NOMO-1 treated with DMSO at 0.1 percent for 48 hours (cell line): ENCODE measurements around the gene ARID1B.

Experiments used
- DNase-seq: peaks from one replicate; lab custom pipeline; 2025; ENCODE audit not compliant: unreplicated experiment; lab: John Stamatoyannopoulos, UW

The ARID1B gene

GRCh38 chr6:156773935-156774852, 3.0 kb upstream of the ARID1B start:
- DNase-seq: no peak

- no peak for DNase-seq
These were observed 2.2 kb upstream of the ARID1B start for GRCh38 chr6:156774863-156775405.

GRCh38 chr6:156775717-156776116, 1.5 kb upstream of the ARID1B start:
- no peak for DNase-seq

GRCh38 chr6:156776470-156776839, 723 bp upstream of the ARID1B start:
- peak; percentile 62 for DNase-seq

GRCh38 chr6:156777577-156778453, 637 bp downstream of the ARID1B start:
- peak; percentile 23 for DNase-seq

GRCh38 chr6:156778454-156779205, 1.5 kb downstream of the ARID1B start:
- DNase-seq: no peak

GRCh38 chr6:156779206-156780094, 2.3 kb downstream of the ARID1B start:
- no peak for DNase-seq

- DNase-seq: peak; percentile 60
These were observed 3.0 kb downstream of the ARID1B start for GRCh38 chr6:156780102-156780641.

- DNase-seq: no peak
These were observed 4.0 kb downstream of the ARID1B start for GRCh38 chr6:156780962-156781853.

- DNase-seq: peak; percentile 19
These were observed 4.9 kb downstream of the ARID1B start for GRCh38 chr6:156781861-156782631.

- DNase-seq: no peak
These were observed 5.6 kb downstream of the ARID1B start for GRCh38 chr6:156782691-156783320.

- DNase-seq: no peak
These were observed 6.8 kb downstream of the ARID1B start for GRCh38 chr6:156783958-156784357.

- no peak for DNase-seq
These were observed 9.5 kb downstream of the ARID1B start for GRCh38 chr6:156786652-156787051.

GRCh38 chr6:156787569-156788492, 10.7 kb downstream of the ARID1B start:
- no peak for DNase-seq

GRCh38 chr6:156789081-156789943, 12.1 kb downstream of the ARID1B start:
- DNase-seq: no peak
